Endodermal cell (in vitro differentiated cells): Measurements from ENCODE around the gene RIC1. TPM values are rescaled to one million over a fixed set of nuclear protein-coding genes. Genes with fewer than 3 reads are reported as not detected.
"Not testable (repeated sequence)": the region's sequence is repeated elsewhere in the genome, so short reads cannot be mapped to it uniquely, and the experiment has no call there.

Source experiments
- DNase-seq: peaks from one replicate; pipeline ENCODE4 v3.0.0-alpha.2; 2017
- H3K27ac ChIP-seq: 2 replicates; pipeline ENCODE4 v1.5.1; 2013; ENCODE audit warnings: mild to moderate bottlenecking, low read depth, low read length, moderate library complexity
- H3K27me3 ChIP-seq: 2 replicates; pipeline ENCODE4 v1.6.1; 2013; ENCODE audit warnings: mild to moderate bottlenecking, low read length, moderate library complexity; ENCODE audit not compliant: insufficient read depth, control insufficient read depth, poor library complexity, severe bottlenecking
- H3K36me3 ChIP-seq: 2 replicates; pipeline ENCODE4 v1.7.0; 2013; ENCODE audit warnings: mild to moderate bottlenecking, low read length, moderate library complexity; ENCODE audit not compliant: control insufficient read depth, insufficient read depth
- H3K4me1 ChIP-seq: one replicate; pipeline ENCODE4 v1.7.0; 2013; ENCODE audit warnings: low read length; ENCODE audit not compliant: control insufficient read depth, insufficient read depth
- H3K4me3 ChIP-seq: 2 replicates; pipeline ENCODE4 v1.5.1; 2013; ENCODE audit warnings: mild to moderate bottlenecking, low read length, moderate library complexity
- H3K9ac ChIP-seq: 2 replicates; pipeline ENCODE4 v1.6.1; 2013; ENCODE audit warnings: mild to moderate bottlenecking, low read length, moderate library complexity; ENCODE audit not compliant: poor library complexity, severe bottlenecking; ENCODE audit errors: extremely low read depth
- H3K9me3 ChIP-seq: 2 replicates; pipeline ENCODE4 v1.6.1; 2013; ENCODE audit warnings: mild to moderate bottlenecking, low read length, moderate library complexity; ENCODE audit not compliant: control insufficient read depth
- H3K27ac Mint-ChIP-seq: 2 replicates; pipeline ENCODE4 v1.8.0; 2020; ENCODE audit warnings: mixed read lengths
- H3K27me3 Mint-ChIP-seq: 2 replicates; pipeline ENCODE4 v1.8.0; 2021; ENCODE audit warnings: mild to moderate bottlenecking, mixed read lengths; ENCODE audit not compliant: insufficient read depth
- H3K36me3 Mint-ChIP-seq: 2 replicates; pipeline ENCODE4 v1.8.0; 2020; ENCODE audit warnings: low read depth, mixed read lengths
- H3K4me1 Mint-ChIP-seq: 2 replicates; pipeline ENCODE4 v1.8.0; 2020; ENCODE audit warnings: mixed read lengths
- H3K4me3 Mint-ChIP-seq: 2 replicates; pipeline ENCODE4 v1.8.0; 2020; ENCODE audit warnings: mild to moderate bottlenecking, moderate library complexity, mixed read lengths
- H3K9me3 Mint-ChIP-seq: 2 replicates; pipeline ENCODE4 v1.8.0; 2020; ENCODE audit warnings: mild to moderate bottlenecking, mixed read lengths
- WGBS, 2 experiments: methylation state at CpG; one replicate each; pipeline versions ENCODE4 v1.1.5 to v1.1.7; 2013; ENCODE audit warnings: missing lambda C conversion rate in 2 of 2, mixed read lengths in 1 of 2; ENCODE audit not compliant: insufficient coverage in 1 of 2, insufficient read length in 1 of 2; 5-methylcytosine and 5-hydroxymethylcytosine counted together
- total RNA-seq, 2 donors: library from RNA; stranded (reverse); fragmentation: NEBNext Ultra II Directional in 1 of 2; extraction: Animal tissue kit (Norgen Biotek cat#: 25700) in 1 of 2; gene quantifications; 2 replicates in 1 of 2; 3 replicates in 1 of 2; pipeline ENCODE4 v1.2.1, GENCODE V29; 2021
- TF ChIP-seq, protein P1 (sequence below): fragments of 200-600 bp; sonication (generic); conservative IDR thresholded peaks from 2 replicates; pipeline ENCODE4 v1.5.0; 2021; ENCODE audit warnings: antibody characterized with exemption, mild to moderate bottlenecking

Gene RIC1
- total RNA-seq, 2 donors from 2014 or later, result 27.0 to 27.1 TPM

DNA sequence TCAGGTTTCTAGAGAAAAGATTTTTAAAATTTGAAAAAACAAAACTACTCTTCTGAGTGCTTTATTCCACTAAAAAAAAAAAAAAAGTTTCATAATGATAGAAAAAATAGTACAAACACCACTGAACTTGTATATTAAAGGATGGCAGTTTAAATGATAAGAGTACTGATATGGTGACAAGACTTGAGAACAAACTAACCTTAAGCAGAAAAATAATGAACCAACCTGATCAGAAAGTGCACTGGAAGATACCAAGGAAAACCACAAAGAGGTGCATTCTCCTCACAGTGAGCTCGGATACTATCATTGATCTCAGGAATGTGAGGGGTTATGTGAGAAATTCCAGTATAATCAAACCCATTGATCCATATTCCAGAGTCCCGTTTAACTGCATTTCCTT lies 169.7 kb downstream of the RIC1 start:
- WGBS, 2 experiments, result 71 to 91% methylated on average over 1 to 2 of the region's 2 CpGs
- Mint-ChIP-seq H3K27me3 (no peaks in the 10 kb centered on the region), H3K36me3 (peaks cover 14% of the 10 kb centered on the region), H3K27ac (no peak overlapping the region), H3K9me3 (no peaks in the 10 kb centered on the region), H3K4me3 (no peak overlapping the region), H3K4me1 (peaks cover 2% of the 10 kb centered on the region)
- no peak for DNase-seq
- Histone ChIP-seq H3K36me3 (no peaks in the 10 kb centered on the region), H3K4me1 (no peaks in the 10 kb centered on the region), H3K9me3 (no peaks in the 10 kb centered on the region), H3K9ac (no peak overlapping the region), H3K27me3 (no peaks in the 10 kb centered on the region), H3K27ac (no peak overlapping the region), H3K4me3 (no peak overlapping the region)
- TF ChIP-seq, protein P1, sequence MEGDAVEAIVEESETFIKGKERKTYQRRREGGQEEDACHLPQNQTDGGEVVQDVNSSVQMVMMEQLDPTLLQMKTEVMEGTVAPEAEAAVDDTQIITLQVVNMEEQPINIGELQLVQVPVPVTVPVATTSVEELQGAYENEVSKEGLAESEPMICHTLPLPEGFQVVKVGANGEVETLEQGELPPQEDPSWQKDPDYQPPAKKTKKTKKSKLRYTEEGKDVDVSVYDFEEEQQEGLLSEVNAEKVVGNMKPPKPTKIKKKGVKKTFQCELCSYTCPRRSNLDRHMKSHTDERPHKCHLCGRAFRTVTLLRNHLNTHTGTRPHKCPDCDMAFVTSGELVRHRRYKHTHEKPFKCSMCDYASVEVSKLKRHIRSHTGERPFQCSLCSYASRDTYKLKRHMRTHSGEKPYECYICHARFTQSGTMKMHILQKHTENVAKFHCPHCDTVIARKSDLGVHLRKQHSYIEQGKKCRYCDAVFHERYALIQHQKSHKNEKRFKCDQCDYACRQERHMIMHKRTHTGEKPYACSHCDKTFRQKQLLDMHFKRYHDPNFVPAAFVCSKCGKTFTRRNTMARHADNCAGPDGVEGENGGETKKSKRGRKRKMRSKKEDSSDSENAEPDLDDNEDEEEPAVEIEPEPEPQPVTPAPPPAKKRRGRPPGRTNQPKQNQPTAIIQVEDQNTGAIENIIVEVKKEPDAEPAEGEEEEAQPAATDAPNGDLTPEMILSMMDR, result no peak

DNA sequence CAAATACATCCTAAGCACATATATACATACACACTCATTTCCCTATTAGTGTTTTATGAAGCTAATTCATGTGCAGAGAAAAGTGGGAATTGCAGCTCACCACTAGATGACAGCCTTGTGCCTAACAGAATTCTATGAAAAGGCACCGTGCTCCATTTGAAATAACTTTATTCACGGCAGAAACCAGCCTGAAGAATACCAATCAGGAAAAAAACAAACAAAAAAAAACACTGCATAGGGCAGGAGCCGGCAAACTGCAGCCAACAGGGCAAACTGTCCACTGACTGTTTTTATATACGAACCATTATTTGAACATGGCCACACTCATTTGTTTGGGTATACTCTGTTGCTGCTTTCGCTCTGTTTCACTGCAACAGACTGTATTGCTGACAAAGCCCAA lies 170.4 kb downstream of the RIC1 start:
- TF ChIP-seq, protein P1, result peak; percentile 77
- Mint-ChIP-seq H3K36me3 (peaks cover 14% of the 10 kb centered on the region), H3K4me3 (no peak overlapping the region), H3K4me1 (peaks cover 2% of the 10 kb centered on the region), H3K9me3 (no peaks in the 10 kb centered on the region), H3K27ac (no peak overlapping the region), H3K27me3 (no peaks in the 10 kb centered on the region)
- Histone ChIP-seq H3K9me3 (no peaks in the 10 kb centered on the region), H3K27me3 (no peaks in the 10 kb centered on the region), H3K4me1 (no peaks in the 10 kb centered on the region), H3K4me3 (no peak overlapping the region), H3K9ac (no peak overlapping the region), H3K27ac (no peak overlapping the region), H3K36me3 (no peaks in the 10 kb centered on the region)
- 72 to 78% methylated on average over 5 of the region's 5 CpGs for WGBS, 2 experiments
- DNase-seq, result no peak

DNA sequence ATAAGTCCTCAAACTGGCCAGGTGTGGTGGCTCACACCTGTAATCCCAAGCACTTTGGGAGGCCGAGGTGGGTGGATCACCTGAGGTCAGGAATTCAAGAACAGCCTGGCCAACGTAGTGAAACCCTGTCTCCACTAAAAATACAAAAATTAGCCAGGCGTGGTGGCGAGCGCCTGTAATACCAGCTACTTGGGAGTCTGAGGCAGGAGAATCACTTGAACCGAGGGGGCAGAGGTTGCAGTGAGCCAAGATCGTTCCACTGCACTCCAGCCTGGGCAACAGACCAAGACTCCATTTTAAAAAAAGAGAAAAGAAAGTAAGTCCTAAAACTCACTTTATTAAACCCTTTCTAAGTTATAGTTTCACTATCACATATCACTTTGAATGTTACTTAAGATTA lies 171.5 kb downstream of the RIC1 start:
- H3K9ac ChIP-seq, H3K9me3 Mint-ChIP-seq, H3K27me3 Mint-ChIP-seq, H3K27me3 ChIP-seq, H3K4me1 ChIP-seq, H3K4me3 ChIP-seq, H3K4me1 Mint-ChIP-seq, H3K36me3 ChIP-seq, H3K9me3 ChIP-seq, H3K27ac ChIP-seq, H3K4me3 Mint-ChIP-seq, H3K27ac Mint-ChIP-seq, DNase-seq: not testable (repeated sequence)
- peaks cover 14% of the 10 kb centered on the region for H3K36me3 Mint-ChIP-seq
- 94 to 100% methylated on average over 2 to 7 of the region's 7 CpGs for whole genome bisulfite sequencing, 2 experiments
